K562 (cell line): ENCODE data around the gene TMEM229B. TPM values are rescaled to one million over a fixed set of nuclear protein-coding genes. Genes with fewer than 3 reads are reported as not detected.

Experiments
- ATAC-seq: fragments of 200-7000 bp; cut with Tn5 transposase; 3 replicates; pipeline ENCODE4 v1.9.1; 2020; ENCODE audit warnings: moderate library complexity
- BruUV-seq: library from RNA; stranded (reverse); fragments of 400-500 nt; replicated peaks from 2 replicates; lab custom pipeline; 2021; lab: Mats Ljungman, UMichigan
- CTCF ChIA-PET: fragments of 300-600 bp; formaldehyde crosslinking; extraction: SDS; loops from one replicate; lab custom pipeline; 2021; ENCODE audit warnings: low intra/inter-chr PET ratio; lab: Yijun Ruan, JAX
- POLR2A ChIA-PET: fragments of 300-600, 350-650 bp; sonication (Branson Sonifier 250); formaldehyde crosslinking; extraction: SDS; loops from one replicate; lab custom pipeline; 2021; ENCODE audit warnings: antibody characterized with exemption, inconsistent platforms; lab: Yijun Ruan, JAX
- DNase-seq, 4 experiments: peaks; one replicate each; pipeline versions ENCODE4 v3.0.0 to v3.0.0-alpha.2; 2011 to 2018; ENCODE audit warnings: low spot score in 3 of 4, mixed read lengths in 3 of 4; ENCODE audit errors: extremely low read depth in 1 of 4
- FAIRE-seq: peaks from 2 replicates; lab custom pipeline; 2011; peaks lifted over from hg19 to GRCh38; lab: Jason Lieb, UNC
- H2AFZ ChIP-seq: 2 replicates; pipeline ENCODE4 v1.6.0; 2011; ENCODE audit warnings: low read depth, low read length, control low read depth, inconsistent platforms
- H3K27ac ChIP-seq: fragments of 200-600 bp; 3 replicates; pipeline ENCODE4 v1.8.0; 2011; ENCODE audit warnings: low read depth, mild to moderate bottlenecking, control low read depth, inconsistent platforms, low read length, moderate library complexity, mixed read lengths; ENCODE audit errors: extremely low read depth
- H3K27me3 ChIP-seq, 2 experiments: fragments of 300-600 bp in 1 of 2; 2 replicates in 1 of 2; 3 replicates in 1 of 2; pipeline versions ENCODE4 v1.6.0 to v1.8.0; 2011; ENCODE audit warnings: inconsistent platforms in 2 of 2, low read length in 2 of 2, mild to moderate bottlenecking in 1 of 2, mixed read lengths in 1 of 2, moderate library complexity in 1 of 2; ENCODE audit not compliant: control insufficient read depth in 2 of 2, insufficient read depth in 2 of 2
- H3K36me3 ChIP-seq: fragments of 300-600 bp; 3 replicates; pipeline ENCODE4 v1.8.0; 2011; ENCODE audit warnings: mild to moderate bottlenecking, low read length, inconsistent platforms; ENCODE audit not compliant: control insufficient read depth, insufficient read depth
- H3K4me1 ChIP-seq, 2 experiments: fragments of 200-600 bp in 1 of 2; replicated peaks in 1 of 2; 2 replicates in 1 of 2; 3 replicates in 1 of 2; pipeline versions ENCODE4 v1.5.1 to v1.8.0; 2011; ENCODE audit warnings: inconsistent platforms in 2 of 2, low read length in 2 of 2, mild to moderate bottlenecking in 1 of 2, mixed read lengths in 1 of 2, moderate library complexity in 1 of 2; ENCODE audit not compliant: control insufficient read depth in 2 of 2, insufficient read depth in 2 of 2
- H3K4me2 ChIP-seq: 2 replicates; pipeline ENCODE4 v1.6.1; 2011; ENCODE audit warnings: low read length, control low read depth, inconsistent platforms, mixed read lengths; ENCODE audit not compliant: insufficient read depth
- H3K4me3 ChIP-seq: fragments of 200-600 bp; sonication (generic), shearing (Covaris generic); 2 replicates; pipeline ENCODE4 v1.5.1; 2016; ENCODE audit warnings: control low read depth, inconsistent platforms
- H3K79me2 ChIP-seq: fragments of 200-600 bp; 3 replicates; pipeline ENCODE4 v1.8.0; 2011; ENCODE audit warnings: low read length, inconsistent platforms; ENCODE audit not compliant: control insufficient read depth, insufficient read depth
- H3K9ac ChIP-seq, 2 experiments: 2 replicates each; pipeline versions ENCODE4 v1.6.0 to v1.6.1; 2011; ENCODE audit warnings: low read depth in 2 of 2, low read length in 2 of 2, control low read depth in 1 of 2, inconsistent platforms in 1 of 2, mild to moderate bottlenecking in 1 of 2, mixed read lengths in 1 of 2; ENCODE audit not compliant: insufficient read depth in 1 of 2
- H3K9me1 ChIP-seq: one replicate; pipeline ENCODE4 v1.6.0; 2011; ENCODE audit warnings: inconsistent platforms, mild to moderate bottlenecking, low read length, moderate library complexity; ENCODE audit not compliant: control insufficient read depth, insufficient read depth
- H3K9me3 ChIP-seq: replicated peaks from 2 replicates; pipeline ENCODE4 v1.5.1; 2011; ENCODE audit warnings: low read depth, low read length, inconsistent platforms; ENCODE audit not compliant: control insufficient read depth, insufficient read depth
- H4K20me1 ChIP-seq: replicated peaks from 2 replicates; pipeline ENCODE4 v1.6.1; 2011; ENCODE audit warnings: low read length, inconsistent platforms, mixed read lengths; ENCODE audit not compliant: control insufficient read depth, insufficient read depth
- ATF3 ChIP-seq, 2 experiments: fragments of 450-650 bp in 1 of 2; sonication (generic) in 1 of 2; formaldehyde crosslinking in 1 of 2; IDR thresholded peaks in 1 of 2; conservative IDR thresholded peaks in 1 of 2; 2 replicates each; pipeline versions ENCODE4 v1.6.1 to v1.8.1; 2016 to 2023; ENCODE audit warnings: mild to moderate bottlenecking in 2 of 2, moderate library complexity in 2 of 2, inconsistent platforms in 1 of 2, missing genetic modification reagents in 1 of 2
- ETS2 ChIP-seq: IDR thresholded peaks from 2 replicates; pipeline ENCODE4 v1.6.1; 2016; ENCODE audit warnings: borderline replicate concordance, missing genetic modification characterization, mild to moderate bottlenecking, moderate library complexity, missing compliant biosample characterization; ENCODE audit not compliant: poor library complexity, severe bottlenecking
- FOXJ2 ChIP-seq: fragments of 200-800 bp; sonication (Bioruptor generic); IDR thresholded peaks from 2 replicates; pipeline ENCODE4 v1.6.1; 2016; ENCODE audit warnings: missing genetic modification characterization, missing compliant biosample characterization
- LARP7 ChIP-seq: fragments of 450-650 bp; IDR thresholded peaks from 2 replicates; pipeline ENCODE4 v1.6.1; 2016
- NFIC ChIP-seq: fragments of 450-650 bp; IDR thresholded peaks from 2 replicates; pipeline ENCODE4 v1.6.1; 2017; ENCODE audit warnings: mild to moderate bottlenecking, inconsistent platforms
- SAFB ChIP-seq: fragments of 200-400 bp; formaldehyde crosslinking; IDR thresholded peaks from 2 replicates; pipeline ENCODE4 v1.6.1; 2017; ENCODE audit warnings: low read depth, low read length, borderline replicate concordance
- TAF7 ChIP-seq: fragments of 450-650 bp; IDR thresholded peaks from 2 replicates; pipeline ENCODE4 v1.6.1; 2016; ENCODE audit warnings: missing genetic modification characterization, missing compliant biosample characterization
- ZNF586 ChIP-seq: fragments of 450-650 bp; formaldehyde crosslinking; conservative IDR thresholded peaks from 2 replicates; pipeline ENCODE4 v1.4.0; 2020; ENCODE audit warnings: mild to moderate bottlenecking, moderate library complexity
- WGBS: fragments of 100-300 bp; shearing (Covaris generic); methylation state at CpG from one replicate; pipeline ENCODE4 v1.1.6; 2016; ENCODE audit warnings: low coverage, mixed read lengths; ENCODE audit not compliant: insufficient coverage; ENCODE audit errors: missing lambda C conversion rate; 5-methylcytosine and 5-hydroxymethylcytosine counted together
- in situ Hi-C: fragments of 300-500 bp; cut with MboI; formaldehyde crosslinking; loops from 4 replicates; pipeline ENCODE4 v1.15.0; 2018; ENCODE audit warnings: inconsistent platforms, mixed read lengths
- intact Hi-C: fragments of 100-400 bp; cut with micrococcal nuclease; formaldehyde crosslinking; loops from 2 replicates; pipeline ENCODE4 v1.14.2; 2022
- polyA plus RNA-seq, 8 experiments: library from polyadenylated mRNA; depleted of rRNA in 4 of 8; stranded (reverse) in 5 of 8; unstranded in 3 of 8; fragments of >200 nt; fragmentation: Nextera tagmentation in 2 of 8; fragmentation: Illumina TruSeq in 1 of 8; extraction: Ambion mirVana in 2 of 8; extraction: Trizol in 1 of 8; gene quantifications; 2 replicates each; pipeline versions ENCODE4 v1.2.1 to v1.2.3, GENCODE V29; 2011 to 2014; ENCODE audit warnings: inconsistent platforms in 1 of 8, missing spikeins in 1 of 8
- total RNA-seq, 7 experiments: library from RNA; depleted of rRNA in 6 of 7; stranded (reverse); fragments of >200 nt in 6 of 7; fragmentation: Illumina TruSeq in 2 of 7; extraction: Trizol in 2 of 7; gene quantifications; 2 replicates each; pipeline versions ENCODE4 v1.2.1 to v1.2.3, GENCODE V29; 2011 to 2021; ENCODE audit warnings: low replicate concordance in 1 of 7

The TMEM229B gene
- total and polyA plus RNA-seq, 9 of the 15 experiments (the other 6 are each of a cell fraction or from before 2014, with no cell fraction given) = not detected

- TF ChIP-seq SAFB = no peak
- TF ChIP-seq ETS2 (tag) = no peak
- no peak for TF ChIP-seq TAF7 (tag)
- no peak for TF ChIP-seq LARP7
- TF ChIP-seq NFIC = no peak
- TF ChIP-seq ATF3 (IDR thresholded peaks at IDR 0.05) = no peak
- no peak for TF ChIP-seq ATF3 (CRISPR knock-in tag; conservative IDR thresholded peaks at IDR 0.05)
Observed at GRCh38 chr14:67461996-67462395, 26.5 kb downstream of the TMEM229B start (continued).

GRCh38 chr14:67461341-67461985 lies 27.1 kb downstream of the TMEM229B start:
- BruUV-seq = no TSS peak
- Histone ChIP-seq H3K79me2 (no peaks in the 10 kb centered on the region), H2AFZ (no peak overlapping the region)
- in situ Hi-C loops = no loop called here
- POLR2A ChIA-PET = no interaction called here
- CTCF ChIA-PET = no interaction called here
- WGBS = 0% methylated on average over 2 of the region's 3 CpGs
- no peak for DNase-seq
- TF ChIP-seq FOXJ2 (peak; percentile 45; the same call in 1 of the 2 replicates), ZNF586 (CRISPR knock-in tag) (no peak)
- TF ChIP-seq, all 486 proteins: peak for 1
- Histone ChIP-seq H3K4me1 (no peaks in the 10 kb centered on the region; a peak in 1 of 5 replicates), H3K36me3 (no peaks in the 10 kb centered on the region), H4K20me1 (no peaks in the 10 kb centered on the region; the same call in 1 of the 2 replicates), H3K4me2 (no peak overlapping the region), H3K9ac (no peak overlapping the region), H3K4me3 (no peak overlapping the region), H3K9me1 (no peaks in the 10 kb centered on the region), H3K9me3 (no peaks in the 10 kb centered on the region), H3K27ac (no peak overlapping the region), H3K27me3 (peaks cover 4 to 33% of the 10 kb centered on the region in 2 experiments; a peak in 4 of 5 replicates)
- FAIRE-seq (no peak), ATAC-seq (no peak)
- intact Hi-C loops = no loop called here
